Osteoblast (primary cell): ENCODE data around the gene WDR70. TPM values are rescaled to one million over a fixed set of nuclear protein-coding genes. Genes with fewer than 3 reads are reported as not detected.

Experiments
- DNase-seq: peaks from one replicate; pipeline ENCODE4 v3.0.0; 2011; ENCODE audit warnings: low spot score, mixed read lengths; ENCODE audit not compliant: insufficient read length; ENCODE audit errors: missing footprints
- H2AFZ ChIP-seq: 2 replicates; pipeline ENCODE4 v1.6.0; 2011; ENCODE audit warnings: mild to moderate bottlenecking, low read length
- H3K27ac ChIP-seq: 2 replicates; pipeline ENCODE4 v1.5.1; 2011; ENCODE audit warnings: mild to moderate bottlenecking, low read depth, low read length, moderate library complexity
- H3K27me3 ChIP-seq: 2 replicates; pipeline ENCODE4 v1.6.0; 2012; ENCODE audit warnings: mild to moderate bottlenecking, control low read depth, inconsistent platforms, low read length, moderate library complexity; ENCODE audit not compliant: insufficient read depth
- H3K36me3 ChIP-seq: 2 replicates; pipeline ENCODE4 v1.5.1; 2011; ENCODE audit warnings: mild to moderate bottlenecking, low read length, control low read depth, moderate library complexity; ENCODE audit not compliant: insufficient read depth
- H3K4me1 ChIP-seq: 2 replicates; pipeline ENCODE4 v1.5.1; 2011; ENCODE audit warnings: mild to moderate bottlenecking, low read length, control low read depth, moderate library complexity; ENCODE audit not compliant: insufficient read depth
- H3K4me2 ChIP-seq: 2 replicates; pipeline ENCODE4 v1.6.0; 2011; ENCODE audit warnings: mild to moderate bottlenecking, low read length; ENCODE audit not compliant: insufficient read depth
- H3K4me3 ChIP-seq: fragments of 200-600 bp; sonication (generic); 3 replicates; pipeline ENCODE4 v1.5.1; 2012; ENCODE audit warnings: mild to moderate bottlenecking, low read length, inconsistent platforms; ENCODE audit not compliant: insufficient read depth
- H3K79me2 ChIP-seq: 2 replicates; pipeline ENCODE4 v1.6.0; 2012; ENCODE audit warnings: mild to moderate bottlenecking, low read length, control low read depth, inconsistent platforms; ENCODE audit not compliant: insufficient read depth
- H3K9me3 ChIP-seq: 2 replicates; pipeline ENCODE4 v1.5.1; 2011; ENCODE audit warnings: low read depth, low read length, control low read depth
- H4K20me1 ChIP-seq: 2 replicates; pipeline ENCODE4 v1.6.0; 2012; ENCODE audit warnings: mild to moderate bottlenecking, low read length, control low read depth; ENCODE audit not compliant: insufficient read depth
- total RNA-seq: library from RNA; depleted of rRNA; stranded (reverse); fragments of >200 nt; gene quantifications from 2 replicates; pipeline ENCODE4 v1.2.3, GENCODE V29; 2012
- TF ChIP-seq, protein P1 (sequence below): IDR thresholded peaks from 2 replicates; pipeline ENCODE4 v1.5.1; 2011; ENCODE audit warnings: mild to moderate bottlenecking, low read depth, low read length, moderate library complexity; ENCODE audit errors: extremely low read depth

WDR70 gene
- total RNA-seq, 1 donor, result 32.2 TPM

GRCh38 chr5:37664551-37664950 lies 285.4 kb downstream of the WDR70 start:
- no peaks in the 10 kb centered on the region for H4K20me1 ChIP-seq
- H3K4me1 ChIP-seq, result peaks cover 26% of the 10 kb centered on the region
- DNase-seq, result no peak
- no peak overlapping the region for H2AFZ ChIP-seq
- H3K27me3 ChIP-seq, result no peaks in the 10 kb centered on the region
- H3K36me3 ChIP-seq, result no peaks in the 10 kb centered on the region
- H3K27ac ChIP-seq, result no peak overlapping the region
- no peak overlapping the region for H3K4me3 ChIP-seq
- no peak overlapping the region for H3K4me2 ChIP-seq
- no peaks in the 10 kb centered on the region for H3K9me3 ChIP-seq
- TF ChIP-seq, protein P1, sequence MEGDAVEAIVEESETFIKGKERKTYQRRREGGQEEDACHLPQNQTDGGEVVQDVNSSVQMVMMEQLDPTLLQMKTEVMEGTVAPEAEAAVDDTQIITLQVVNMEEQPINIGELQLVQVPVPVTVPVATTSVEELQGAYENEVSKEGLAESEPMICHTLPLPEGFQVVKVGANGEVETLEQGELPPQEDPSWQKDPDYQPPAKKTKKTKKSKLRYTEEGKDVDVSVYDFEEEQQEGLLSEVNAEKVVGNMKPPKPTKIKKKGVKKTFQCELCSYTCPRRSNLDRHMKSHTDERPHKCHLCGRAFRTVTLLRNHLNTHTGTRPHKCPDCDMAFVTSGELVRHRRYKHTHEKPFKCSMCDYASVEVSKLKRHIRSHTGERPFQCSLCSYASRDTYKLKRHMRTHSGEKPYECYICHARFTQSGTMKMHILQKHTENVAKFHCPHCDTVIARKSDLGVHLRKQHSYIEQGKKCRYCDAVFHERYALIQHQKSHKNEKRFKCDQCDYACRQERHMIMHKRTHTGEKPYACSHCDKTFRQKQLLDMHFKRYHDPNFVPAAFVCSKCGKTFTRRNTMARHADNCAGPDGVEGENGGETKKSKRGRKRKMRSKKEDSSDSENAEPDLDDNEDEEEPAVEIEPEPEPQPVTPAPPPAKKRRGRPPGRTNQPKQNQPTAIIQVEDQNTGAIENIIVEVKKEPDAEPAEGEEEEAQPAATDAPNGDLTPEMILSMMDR, result no peak
- no peaks in the 10 kb centered on the region for H3K79me2 ChIP-seq

DNA sequence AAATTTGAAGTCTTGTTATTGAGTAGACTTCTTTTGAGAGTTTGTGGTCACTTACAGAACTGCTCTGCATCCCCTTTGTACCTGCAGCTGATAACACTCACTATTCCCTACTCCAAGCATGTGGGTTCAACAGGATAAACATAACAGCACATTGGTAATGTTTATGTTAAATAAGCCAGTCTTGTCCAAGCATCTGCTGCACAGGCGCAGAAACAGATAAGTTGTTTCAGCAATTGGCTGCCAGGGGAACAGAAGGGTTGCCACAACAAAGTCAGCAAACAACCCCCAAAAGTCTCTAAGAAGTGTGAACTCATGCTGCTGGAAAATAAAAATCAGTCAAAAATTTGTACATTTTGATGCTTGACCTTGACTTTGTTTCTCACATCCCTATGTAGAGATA lies 286.2 kb downstream of the WDR70 start:
- Histone ChIP-seq H3K9me3 (no peaks in the 10 kb centered on the region), H3K79me2 (no peaks in the 10 kb centered on the region), H2AFZ (no peak overlapping the region), H3K36me3 (no peaks in the 10 kb centered on the region), H3K4me3 (no peak overlapping the region), H3K27ac (no peak overlapping the region), H3K4me1 (peaks cover 26% of the 10 kb centered on the region), H4K20me1 (no peaks in the 10 kb centered on the region), H3K4me2 (no peak overlapping the region), H3K27me3 (no peaks in the 10 kb centered on the region)
- TF ChIP-seq, protein P1, result no peak
- DNase-seq, result no peak

DNA sequence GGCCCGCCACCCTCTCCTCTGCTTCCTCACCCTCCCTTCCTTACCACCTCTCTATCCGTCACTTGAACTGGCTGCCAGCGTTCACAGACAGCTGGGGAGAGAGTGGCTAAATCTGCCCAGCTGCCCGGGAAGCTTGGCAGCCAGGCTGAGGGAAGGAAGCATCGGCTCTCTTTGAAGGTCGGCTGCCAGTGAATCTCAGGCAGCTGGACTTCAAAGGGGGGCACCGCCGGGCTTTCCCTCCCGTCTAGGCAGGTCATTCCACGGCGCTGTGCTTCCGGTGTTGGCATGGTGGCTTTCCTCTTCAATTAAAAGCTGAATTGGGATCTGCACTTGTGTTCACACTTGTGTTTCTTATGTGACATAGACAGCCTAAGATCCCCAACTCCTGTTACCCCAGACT lies 286.8 kb downstream of the WDR70 start:
- H3K27me3 ChIP-seq, result no peaks in the 10 kb centered on the region
- no peaks in the 10 kb centered on the region for H3K9me3 ChIP-seq
- H3K79me2 ChIP-seq, result no peaks in the 10 kb centered on the region
- no peak overlapping the region for H3K4me2 ChIP-seq
- TF ChIP-seq, protein P1, result no peak
- no peaks in the 10 kb centered on the region for H4K20me1 ChIP-seq
- peaks cover 26% of the 10 kb centered on the region for H3K4me1 ChIP-seq
- H3K36me3 ChIP-seq, result no peaks in the 10 kb centered on the region
- H3K4me3 ChIP-seq, result no peak overlapping the region
- no peak overlapping the region for H3K27ac ChIP-seq
- no peak for DNase-seq
- no peak overlapping the region for H2AFZ ChIP-seq

DNA sequence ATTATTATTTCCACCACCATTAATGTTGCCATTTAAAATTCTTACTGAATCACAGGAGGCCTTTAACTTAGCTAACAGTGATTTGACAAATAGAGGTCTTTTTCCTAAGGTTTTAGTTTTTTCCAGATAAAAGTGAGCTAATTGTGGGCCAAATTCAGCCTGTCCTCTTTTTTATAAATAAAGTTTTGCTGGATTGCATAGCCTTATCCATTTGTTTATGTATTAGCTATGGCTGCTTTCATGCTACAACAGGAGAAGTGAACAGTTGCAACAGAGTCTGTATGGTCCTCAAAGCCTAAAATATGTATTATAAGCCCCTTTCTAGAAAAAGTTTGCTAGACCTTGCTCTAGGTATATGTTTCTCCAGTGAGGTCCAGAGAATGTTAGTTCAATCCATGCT lies 288.3 kb downstream of the WDR70 start:
- TF ChIP-seq, protein P1, result no peak
- no peaks in the 10 kb centered on the region for H3K36me3 ChIP-seq
- DNase-seq, result no peak
- H3K27ac ChIP-seq, result peak overlapping the region; percentile 82
- no peaks in the 10 kb centered on the region for H3K27me3 ChIP-seq
- H3K4me1 ChIP-seq, result peaks cover 26% of the 10 kb centered on the region
- H3K4me3 ChIP-seq, result no peak overlapping the region
- no peak overlapping the region for H3K4me2 ChIP-seq
- no peaks in the 10 kb centered on the region for H4K20me1 ChIP-seq
- no peaks in the 10 kb centered on the region for H3K79me2 ChIP-seq
- H2AFZ ChIP-seq, result no peak overlapping the region
- H3K9me3 ChIP-seq, result no peaks in the 10 kb centered on the region
